Activated naive CD4-positive, alpha-beta T cell treated with anti-CD3 and anti-CD28 coated beads, Interleukin-2, amount 50 U/mL, for 24 hours (primary cell): Measurements from ENCODE around the gene HBB.
"Not testable (repeated sequence)": the region's sequence is repeated elsewhere in the genome, so short reads cannot be mapped to it uniquely, and the experiment has no call there.

Experiments used
- H3K27ac Mint-ChIP-seq: one replicate; pipeline ENCODE4 v1.8.0; 2021; ENCODE audit warnings: mild to moderate bottlenecking, mixed read lengths
- H3K27me3 Mint-ChIP-seq: one replicate; pipeline ENCODE4 v1.8.0; 2021; ENCODE audit warnings: mixed read lengths
- H3K36me3 Mint-ChIP-seq: one replicate; pipeline ENCODE4 v1.8.0; 2021; ENCODE audit warnings: mixed read lengths
- H3K4me1 Mint-ChIP-seq: one replicate; pipeline ENCODE4 v1.8.0; 2021; ENCODE audit warnings: mixed read lengths
- H3K4me3 Mint-ChIP-seq: one replicate; pipeline ENCODE4 v1.8.0; 2021; ENCODE audit warnings: mild to moderate bottlenecking, mixed read lengths
- H3K9me3 Mint-ChIP-seq: one replicate; pipeline ENCODE4 v1.8.0; 2021; ENCODE audit warnings: mixed read lengths

The HBB gene

GRCh38 chr11:5226732-5227310 lies at the start of gene HBB:
Gene HBB (minus strand): TSS chr11:5227071. CDS start chr11:5227021, 50 bp downstream.
- Mint-ChIP-seq H3K4me1 (no peaks in the 10 kb centered on the region), H3K9me3 (no peaks in the 10 kb centered on the region), H3K27ac (no peak within 1 kb of the TSS), H3K4me3 (no peak within 1 kb of the TSS), H3K27me3 (peaks cover 7% of the 10 kb centered on the region), H3K36me3 (no peaks in the 10 kb centered on the region)

- Mint-ChIP-seq H3K36me3 (no peaks in the 10 kb centered on the region), H3K27ac (no peak overlapping the region), H3K4me3 (no peak overlapping the region), H3K9me3 (no peaks in the 10 kb centered on the region), H3K27me3 (peaks cover 8% of the 10 kb centered on the region), H3K4me1 (no peaks in the 10 kb centered on the region)
Observed at GRCh38 chr11:5275369-5276110, 48.7 kb upstream of the HBB start.

- Mint-ChIP-seq H3K9me3 (no peaks in the 10 kb centered on the region), H3K27me3 (peaks cover 8% of the 10 kb centered on the region), H3K27ac (no peak overlapping the region), H3K36me3 (no peaks in the 10 kb centered on the region), H3K4me1 (no peaks in the 10 kb centered on the region), H3K4me3 (no peak overlapping the region)
Observed at GRCh38 chr11:5274395-5274794, 47.5 kb upstream of the HBB start.

GRCh38 chr11:5272395-5273017 lies 45.6 kb upstream of the HBB start:
- Mint-ChIP-seq H3K27ac (no peak overlapping the region), H3K4me3 (no peak overlapping the region), H3K27me3 (peaks cover 7% of the 10 kb centered on the region), H3K36me3 (no peaks in the 10 kb centered on the region), H3K9me3 (no peaks in the 10 kb centered on the region), H3K4me1 (no peaks in the 10 kb centered on the region)

GRCh38 chr11:5269715-5270147 lies 42.9 kb upstream of the HBB start, which contains the start of gene HBE1:
Gene HBE1 (minus strand): TSS chr11:5269945. CDS start chr11:5269890, 55 bp downstream.
- H3K27ac Mint-ChIP-seq: no peak within 1 kb of the TSS
- H3K9me3 Mint-ChIP-seq: no peaks in the 10 kb centered on the region
- peaks cover 7% of the 10 kb centered on the region for H3K27me3 Mint-ChIP-seq
- no peaks in the 10 kb centered on the region for H3K36me3 Mint-ChIP-seq
- H3K4me3 Mint-ChIP-seq: no peak within 1 kb of the TSS
- no peaks in the 10 kb centered on the region for H3K4me1 Mint-ChIP-seq

- Mint-ChIP-seq H3K9me3 (no peaks in the 10 kb centered on the region), H3K27me3 (peaks cover 4% of the 10 kb centered on the region), H3K27ac (no peak overlapping the region), H3K4me1 (no peaks in the 10 kb centered on the region), H3K4me3 (no peak overlapping the region), H3K36me3 (no peaks in the 10 kb centered on the region)
Observed at GRCh38 chr11:5267033-5267563, 40.2 kb upstream of the HBB start.

- H3K4me3 Mint-ChIP-seq: no peak overlapping the region
- no peaks in the 10 kb centered on the region for H3K9me3 Mint-ChIP-seq
- H3K4me1 Mint-ChIP-seq: no peaks in the 10 kb centered on the region
- H3K27ac Mint-ChIP-seq: no peak overlapping the region
- peaks cover 2% of the 10 kb centered on the region for H3K27me3 Mint-ChIP-seq
- no peaks in the 10 kb centered on the region for H3K36me3 Mint-ChIP-seq
Observed at GRCh38 chr11:5266609-5267008, 39.7 kb upstream of the HBB start.

GRCh38 chr11:5265832-5266231 lies 39.0 kb upstream of the HBB start:
- no peaks in the 10 kb centered on the region for H3K36me3 Mint-ChIP-seq

GRCh38 chr11:5258543-5259262 lies 31.8 kb upstream of the HBB start:
- H3K36me3 Mint-ChIP-seq: no peaks in the 10 kb centered on the region
- no peak overlapping the region for H3K27ac Mint-ChIP-seq
- H3K9me3 Mint-ChIP-seq: peaks cover 17% of the 10 kb centered on the region
- H3K4me3 Mint-ChIP-seq: no peak overlapping the region
- H3K27me3 Mint-ChIP-seq: peaks cover 16% of the 10 kb centered on the region
- no peaks in the 10 kb centered on the region for H3K4me1 Mint-ChIP-seq

More at GRCh38 chr11:5265832-5266231, 39.0 kb upstream of the HBB start:
- Mint-ChIP-seq H3K27me3 (no peaks in the 10 kb centered on the region), H3K4me3 (no peak overlapping the region), H3K27ac (no peak overlapping the region), H3K4me1 (no peaks in the 10 kb centered on the region), H3K9me3 (no peaks in the 10 kb centered on the region)

GRCh38 chr11:5257296-5257695 lies 30.4 kb upstream of the HBB start:
- Mint-ChIP-seq H3K27ac (no peak overlapping the region), H3K4me3 (no peak overlapping the region), H3K27me3 (peaks cover 16% of the 10 kb centered on the region), H3K9me3 (peaks cover 17% of the 10 kb centered on the region), H3K4me1 (no peaks in the 10 kb centered on the region), H3K36me3 (no peaks in the 10 kb centered on the region)

GRCh38 chr11:5254646-5255413 lies 28.0 kb upstream of the HBB start, which contains the start of gene HBG2:
Gene HBG2 (minus strand): TSS chr11:5254781. CDS start chr11:5254728, 53 bp downstream.
- H3K27ac Mint-ChIP-seq, H3K4me1 Mint-ChIP-seq, H3K9me3 Mint-ChIP-seq, H3K4me3 Mint-ChIP-seq, H3K36me3 Mint-ChIP-seq: not testable (repeated sequence)
- H3K27me3 Mint-ChIP-seq: peaks cover 11% of the 10 kb centered on the region

GRCh38 chr11:5254023-5254422 lies 27.2 kb upstream of the HBB start:
- not testable (repeated sequence) for H3K4me1 Mint-ChIP-seq, H3K4me3 Mint-ChIP-seq, H3K9me3 Mint-ChIP-seq, H3K36me3 Mint-ChIP-seq, H3K27ac Mint-ChIP-seq
- H3K27me3 Mint-ChIP-seq: peaks cover 11% of the 10 kb centered on the region

- not testable (repeated sequence) for H3K4me3 Mint-ChIP-seq, H3K27ac Mint-ChIP-seq, H3K4me1 Mint-ChIP-seq, H3K36me3 Mint-ChIP-seq, H3K9me3 Mint-ChIP-seq
- peaks cover 11% of the 10 kb centered on the region for H3K27me3 Mint-ChIP-seq
Observed at GRCh38 chr11:5253440-5253839, 26.6 kb upstream of the HBB start.

GRCh38 chr11:5252919-5253265 lies 26.0 kb upstream of the HBB start:
- Mint-ChIP-seq H3K4me3 (no peak overlapping the region), H3K9me3 (no peaks in the 10 kb centered on the region), H3K4me1 (no peaks in the 10 kb centered on the region), H3K36me3 (no peaks in the 10 kb centered on the region), H3K27ac (no peak overlapping the region), H3K27me3 (peaks cover 11% of the 10 kb centered on the region)
